ENCODE results near the gene SHISAL1. TPM values are rescaled to one million over a fixed set of nuclear protein-coding genes. Genes with fewer than 3 reads are reported as not detected.

The SHISAL1 gene
- total RNA-seq, 1 donor from 2014 or later: 0.71 TPM

- Histone ChIP-seq H3K27me3 (ENCODE audit: control insufficient read depth, insufficient read depth, low read length) (peaks cover 2% of the 10 kb centered on the region), H3K36me3 (ENCODE audit: control insufficient read depth, insufficient read depth, low read length) (no peaks in the 10 kb centered on the region)
- TF ChIP-seq CTCF (IDR thresholded peaks at IDR 0.05; ENCODE audit: insufficient read depth, low read length, poor library complexity, severe bottlenecking): no peak
These were observed 20.2 kb downstream of the SHISAL1 start for GRCh38 chr22:44292521-44292920.

DNA sequence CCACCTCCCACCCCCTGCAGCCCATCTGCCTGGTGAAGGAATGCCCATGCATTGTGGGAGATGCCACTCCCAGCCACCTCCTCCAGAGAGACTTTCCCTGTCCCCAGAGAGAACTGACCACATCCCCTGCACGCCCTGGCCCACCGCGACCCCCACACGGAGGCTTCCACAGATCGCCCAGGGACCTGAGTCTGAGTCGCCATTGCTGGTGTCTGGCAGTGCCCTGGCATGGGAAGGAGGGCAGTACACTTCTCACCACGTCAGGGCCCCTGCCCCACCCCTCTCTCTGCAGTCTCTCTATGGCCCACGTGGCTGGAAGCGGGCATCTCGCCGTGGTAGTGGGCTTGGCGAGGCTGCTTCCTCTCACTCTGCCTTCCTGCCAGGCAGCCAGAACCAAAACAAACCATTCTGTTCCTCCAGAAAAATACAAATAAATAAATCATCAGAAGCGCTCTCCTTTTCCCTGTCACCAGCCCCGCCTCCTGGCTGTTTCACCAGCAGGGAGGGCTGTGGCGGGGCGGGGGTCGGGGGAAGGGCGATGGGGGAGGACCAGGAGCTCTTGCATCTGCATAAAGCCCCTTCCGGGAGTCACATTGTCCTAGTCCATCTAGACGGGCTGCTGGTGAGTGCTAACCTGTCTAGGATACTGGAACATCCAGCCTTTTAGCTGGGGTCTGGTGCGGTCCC lies 20.9 kb downstream of the SHISAL1 start:
- no peak for TF ChIP-seq CTCF (IDR thresholded peaks at IDR 0.05; ENCODE audit: insufficient read depth, low read length, poor library complexity, severe bottlenecking)

More at GRCh38 chr22:44292521-44292920, 20.2 kb downstream of the SHISAL1 start:
- no peak for DNase-seq (ENCODE audit: low read depth)
- no peak overlapping the region for H3K4me3 ChIP-seq (ENCODE audit: low read depth, low read length)

DNA sequence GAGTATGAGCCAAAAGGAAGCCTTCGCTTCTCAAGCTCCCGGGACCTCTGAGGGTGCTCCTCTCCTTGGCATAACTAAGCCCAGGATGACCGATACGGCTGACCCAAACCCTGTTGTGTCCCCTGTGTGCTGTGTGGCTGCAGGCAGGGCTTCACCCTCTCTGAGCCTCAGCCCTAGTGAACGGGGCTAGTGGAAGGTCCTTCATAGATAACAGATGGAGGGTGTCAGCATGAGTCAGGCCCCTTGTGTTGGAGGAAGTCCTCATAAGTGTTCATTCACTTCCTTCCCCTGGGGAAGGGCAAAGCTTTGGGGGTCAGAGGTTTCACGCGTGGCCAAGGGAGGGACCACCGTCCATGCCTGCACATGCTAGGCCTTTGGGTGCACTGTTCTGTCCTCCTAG lies 21.5 kb downstream of the SHISAL1 start:
- no peak for TF ChIP-seq CTCF (IDR thresholded peaks at IDR 0.05; ENCODE audit: insufficient read depth, low read length, poor library complexity, severe bottlenecking)

More for the DNA sequence above, 20.9 kb downstream of the SHISAL1 start:
- no peaks in the 10 kb centered on the region for H3K36me3 ChIP-seq (ENCODE audit: control insufficient read depth, insufficient read depth, low read length)
- H3K27me3 ChIP-seq (ENCODE audit: control insufficient read depth, insufficient read depth, low read length): peaks cover 3% of the 10 kb centered on the region
- no peak overlapping the region for H3K4me3 ChIP-seq (ENCODE audit: low read depth, low read length)
- DNase-seq (ENCODE audit: low read depth): no peak

GRCh38 chr22:44289414-44290171 lies 23.2 kb downstream of the SHISAL1 start:
- H3K36me3 ChIP-seq (ENCODE audit: control insufficient read depth, insufficient read depth, low read length): no peaks in the 10 kb centered on the region
- H3K27me3 ChIP-seq (ENCODE audit: control insufficient read depth, insufficient read depth, low read length): peaks cover 10% of the 10 kb centered on the region
- H3K4me3 ChIP-seq (ENCODE audit: low read depth, low read length): no peak overlapping the region
- DNase-seq (ENCODE audit: low read depth): no peak
- no peak for TF ChIP-seq CTCF (IDR thresholded peaks at IDR 0.05; ENCODE audit: insufficient read depth, low read length, poor library complexity, severe bottlenecking)

More for the DNA sequence above, 21.5 kb downstream of the SHISAL1 start:
- DNase-seq (ENCODE audit: low read depth): no peak
- H3K36me3 ChIP-seq (ENCODE audit: control insufficient read depth, insufficient read depth, low read length): no peaks in the 10 kb centered on the region
- H3K4me3 ChIP-seq (ENCODE audit: low read depth, low read length): no peak overlapping the region
- H3K27me3 ChIP-seq (ENCODE audit: control insufficient read depth, insufficient read depth, low read length): peaks cover 7% of the 10 kb centered on the region

- H3K36me3 ChIP-seq (ENCODE audit: control insufficient read depth, insufficient read depth, low read length): no peaks in the 10 kb centered on the region
- TF ChIP-seq CTCF (IDR thresholded peaks at IDR 0.05; ENCODE audit: insufficient read depth, low read length, poor library complexity, severe bottlenecking): no peak
- DNase-seq (ENCODE audit: low read depth): no peak
- peaks cover 13% of the 10 kb centered on the region for H3K27me3 ChIP-seq (ENCODE audit: control insufficient read depth, insufficient read depth, low read length)
- H3K4me3 ChIP-seq (ENCODE audit: low read depth, low read length): no peak overlapping the region
These were observed 23.8 kb downstream of the SHISAL1 start for GRCh38 chr22:44288913-44289312.

All from kidney epithelial cell (primary cell).